ENCODE data around the gene ASCL5. TPM values are rescaled to one million over a fixed set of nuclear protein-coding genes. Genes with fewer than 3 reads are reported as not detected.

The ASCL5 gene
- total RNA-seq, 4 donors from 2014 or later: not detected

- intact Hi-C loops (cut with DNase I): loop anchor here (2.0 to 5.0 kb wide), 2 partner anchors 111 to 141 kb away; no protein-coding TSS in a partner anchor
- WGBS: 95% methylated on average over 2 of the region's 3 CpGs
- peaks cover 0 to 16% (median 2%) of the 10 kb centered on the region in 4 donors for H3K27me3 ChIP-seq
- H3K4me1 ChIP-seq: peaks cover 9 to 16% (median 15%) of the 10 kb centered on the region in 4 donors
- no peak overlapping the region for H3K4me3 ChIP-seq
- no peaks in the 10 kb centered on the region for H3K9me3 ChIP-seq
- H3K27ac ChIP-seq (replicated peaks in 1 of 4): no peak overlapping the region
- no peaks in the 10 kb centered on the region for H3K36me3 ChIP-seq
- no peak for DNase-seq (ENCODE audit: extremely low spot score)
- TF ChIP-seq POLR2A (IDR thresholded peaks at IDR 0.05; ENCODE audit: low read depth) (no peak), POLR2AphosphoS5 (IDR thresholded peaks at IDR 0.05) (no peak), EP300 (IDR thresholded peaks at IDR 0.05) (no peak)
- TF ChIP-seq, protein P1, sequence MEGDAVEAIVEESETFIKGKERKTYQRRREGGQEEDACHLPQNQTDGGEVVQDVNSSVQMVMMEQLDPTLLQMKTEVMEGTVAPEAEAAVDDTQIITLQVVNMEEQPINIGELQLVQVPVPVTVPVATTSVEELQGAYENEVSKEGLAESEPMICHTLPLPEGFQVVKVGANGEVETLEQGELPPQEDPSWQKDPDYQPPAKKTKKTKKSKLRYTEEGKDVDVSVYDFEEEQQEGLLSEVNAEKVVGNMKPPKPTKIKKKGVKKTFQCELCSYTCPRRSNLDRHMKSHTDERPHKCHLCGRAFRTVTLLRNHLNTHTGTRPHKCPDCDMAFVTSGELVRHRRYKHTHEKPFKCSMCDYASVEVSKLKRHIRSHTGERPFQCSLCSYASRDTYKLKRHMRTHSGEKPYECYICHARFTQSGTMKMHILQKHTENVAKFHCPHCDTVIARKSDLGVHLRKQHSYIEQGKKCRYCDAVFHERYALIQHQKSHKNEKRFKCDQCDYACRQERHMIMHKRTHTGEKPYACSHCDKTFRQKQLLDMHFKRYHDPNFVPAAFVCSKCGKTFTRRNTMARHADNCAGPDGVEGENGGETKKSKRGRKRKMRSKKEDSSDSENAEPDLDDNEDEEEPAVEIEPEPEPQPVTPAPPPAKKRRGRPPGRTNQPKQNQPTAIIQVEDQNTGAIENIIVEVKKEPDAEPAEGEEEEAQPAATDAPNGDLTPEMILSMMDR (IDR thresholded peaks at IDR 0.05): no peak
Measured at GRCh38 chr1:201111672-201112071, 15.3 kb downstream of the ASCL5 start.

DNA sequence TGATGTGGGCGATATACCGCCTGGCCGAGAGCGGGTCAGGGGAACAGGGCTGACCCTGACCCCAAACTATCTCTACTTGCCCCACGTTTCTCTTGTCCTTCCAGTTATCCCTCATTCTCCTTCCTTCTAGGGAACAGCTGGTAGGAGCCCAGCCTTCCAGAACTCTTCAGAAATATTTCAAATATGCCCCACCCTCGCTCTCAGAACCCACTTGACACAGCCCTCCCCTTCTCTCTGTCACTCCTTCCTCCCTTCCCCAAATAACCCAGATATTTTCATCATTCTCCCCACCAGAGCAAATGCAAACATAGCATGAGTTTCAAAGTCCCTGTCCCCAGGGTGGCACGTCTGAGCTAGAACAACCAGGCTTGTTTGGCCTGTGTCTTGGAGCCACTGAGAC is 15.8 kb downstream of the ASCL5 start:
- 82% methylated on average over 7 of the region's 7 CpGs for WGBS
- Histone ChIP-seq H3K4me3 (no peak overlapping the region), H3K4me1 (peaks cover 9 to 16% (median 15%) of the 10 kb centered on the region in 4 donors), H3K36me3 (no peaks in the 10 kb centered on the region), H3K27me3 (peaks cover 0 to 16% (median 2%) of the 10 kb centered on the region in 4 donors), H3K27ac (replicated peaks in 1 of 4) (no peak overlapping the region), H3K9me3 (no peaks in the 10 kb centered on the region)
- DNase-seq (ENCODE audit: extremely low spot score): no peak
- intact Hi-C loops (cut with DNase I): loop anchor here (5.0 kb wide), 1 partner anchor 111 kb away; no protein-coding TSS in a partner anchor
- TF ChIP-seq POLR2AphosphoS5 (IDR thresholded peaks at IDR 0.05) (no peak), POLR2A (IDR thresholded peaks at IDR 0.05; ENCODE audit: low read depth) (no peak), EP300 (IDR thresholded peaks at IDR 0.05) (no peak)
- TF ChIP-seq, protein P1 (IDR thresholded peaks at IDR 0.05): no peak

DNA sequence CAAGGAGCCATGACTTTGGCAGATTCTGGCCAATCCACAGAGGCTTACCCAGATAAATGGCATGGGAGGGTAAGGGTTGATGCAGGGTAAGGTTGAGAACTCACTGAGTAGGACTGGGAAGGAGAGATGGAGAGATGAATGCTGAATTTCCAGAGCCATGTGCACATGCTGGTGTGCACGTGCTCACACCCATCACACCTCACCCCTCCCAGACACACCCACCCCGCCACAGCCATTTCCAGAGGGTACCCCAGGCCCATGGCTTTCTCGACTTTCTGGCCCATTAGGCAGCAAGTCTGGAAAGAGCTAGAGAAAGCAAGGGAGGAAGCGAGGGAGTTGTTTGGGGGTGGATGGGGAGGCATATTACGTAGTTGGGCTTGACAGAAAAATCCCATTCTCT is 16.4 kb downstream of the ASCL5 start:
- H3K4me3 ChIP-seq: no peak overlapping the region
- no peak for TF ChIP-seq POLR2AphosphoS5 (IDR thresholded peaks at IDR 0.05)
- TF ChIP-seq EP300 (IDR thresholded peaks at IDR 0.05): no peak
- no peak for TF ChIP-seq POLR2A (IDR thresholded peaks at IDR 0.05; ENCODE audit: low read depth)
- TF ChIP-seq, protein P1 (IDR thresholded peaks at IDR 0.05): no peak
- peaks cover 0 to 16% (median 2%) of the 10 kb centered on the region in 4 donors for H3K27me3 ChIP-seq
- peaks cover 9 to 16% (median 15%) of the 10 kb centered on the region in 4 donors for H3K4me1 ChIP-seq
- no peaks in the 10 kb centered on the region for H3K9me3 ChIP-seq
- no peak for DNase-seq (ENCODE audit: extremely low spot score)
- intact Hi-C loops (cut with DNase I): loop anchor here (5.0 kb wide), 1 partner anchor 112 kb away; no protein-coding TSS in a partner anchor
- no peaks in the 10 kb centered on the region for H3K36me3 ChIP-seq
- 93% methylated on average over 5 of the region's 5 CpGs for WGBS
- no peak overlapping the region for H3K27ac ChIP-seq (replicated peaks in 1 of 4)

DNA sequence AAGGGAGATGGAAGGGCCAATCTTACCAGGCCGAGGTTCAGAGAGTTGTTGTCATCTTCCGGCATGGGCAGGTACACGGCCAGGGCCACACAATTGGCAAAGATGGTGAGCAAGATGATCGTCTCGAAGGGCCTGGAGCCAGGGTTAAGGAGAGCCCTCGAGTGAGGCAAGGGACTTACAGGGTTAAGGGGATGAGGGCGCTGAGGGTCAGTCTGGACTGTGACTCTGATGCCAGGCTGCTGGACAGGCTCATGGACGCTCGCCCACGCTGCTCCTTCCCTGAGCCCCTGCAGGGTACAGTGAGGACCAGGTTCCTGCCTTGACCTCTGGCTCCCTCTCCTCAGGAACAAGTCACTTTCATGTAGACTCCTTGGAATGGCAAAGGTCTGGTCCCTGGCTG is 16.8 kb downstream of the ASCL5 start:
- Histone ChIP-seq H3K36me3 (no peaks in the 10 kb centered on the region), H3K4me1 (peaks cover 9 to 15% (median 14%) of the 10 kb centered on the region in 4 donors), H3K4me3 (no peak overlapping the region), H3K9me3 (no peaks in the 10 kb centered on the region), H3K27ac (replicated peaks in 1 of 4) (no peak overlapping the region), H3K27me3 (peaks cover 0 to 16% (median 2%) of the 10 kb centered on the region in 4 donors)
- WGBS: 95% methylated on average over 10 of the region's 10 CpGs
- intact Hi-C loops (cut with DNase I): loop anchor here (5.0 kb wide), 1 partner anchor 112 kb away; no protein-coding TSS in a partner anchor
- TF ChIP-seq POLR2A (IDR thresholded peaks at IDR 0.05; ENCODE audit: low read depth) (no peak), POLR2AphosphoS5 (IDR thresholded peaks at IDR 0.05) (no peak), EP300 (IDR thresholded peaks at IDR 0.05) (no peak)
- TF ChIP-seq, protein P1 (IDR thresholded peaks at IDR 0.05): no peak
- no peak for DNase-seq (ENCODE audit: extremely low spot score)

All from esophagus muscularis mucosa (tissue), 4 donors.